ENCODE data around the gene SEMA3E.
"Not testable (repeated sequence)": the region's sequence is repeated elsewhere in the genome, so short reads cannot be mapped to it uniquely, and the experiment has no call there.

SEMA3E gene

DNA sequence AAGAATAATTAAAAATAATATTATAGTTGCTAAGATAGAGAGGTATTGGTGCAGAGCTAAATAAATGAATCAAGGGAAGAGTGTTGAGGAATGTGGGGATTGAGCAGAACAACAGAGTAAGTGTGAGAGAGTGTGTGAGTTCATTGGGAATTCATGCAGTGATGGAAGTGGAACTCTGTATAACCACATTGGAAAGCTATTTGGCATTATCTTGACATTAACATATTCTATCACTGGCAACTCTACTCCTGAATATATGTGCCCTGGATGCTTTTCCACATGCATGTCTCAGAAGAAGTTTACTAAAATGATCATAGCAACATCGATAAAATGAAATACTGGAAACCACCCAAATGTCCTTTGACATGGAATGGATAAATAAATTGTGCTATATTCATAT, 164.1 kb downstream of the SEMA3E start:
- DNase-seq: no peak

DNA sequence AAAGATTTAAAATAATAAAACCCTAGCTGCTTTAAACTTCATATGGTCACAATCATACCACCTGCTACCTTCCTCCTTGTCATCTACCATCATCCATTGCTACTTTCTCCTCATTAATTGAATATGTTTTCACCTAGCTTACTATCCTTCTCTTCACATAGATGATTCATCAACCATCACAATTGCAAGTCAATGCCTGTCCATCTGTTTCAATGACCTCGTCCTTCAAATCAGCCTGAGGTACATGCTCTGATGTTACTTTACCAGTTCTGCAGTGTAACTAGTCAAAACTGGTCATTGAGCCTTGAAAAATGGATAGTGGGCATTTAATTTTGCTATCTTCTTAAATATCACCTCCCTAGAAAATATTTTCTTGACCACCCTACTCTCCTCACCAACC, 164.7 kb downstream of the SEMA3E start:
- no peak for DNase-seq

DNA sequence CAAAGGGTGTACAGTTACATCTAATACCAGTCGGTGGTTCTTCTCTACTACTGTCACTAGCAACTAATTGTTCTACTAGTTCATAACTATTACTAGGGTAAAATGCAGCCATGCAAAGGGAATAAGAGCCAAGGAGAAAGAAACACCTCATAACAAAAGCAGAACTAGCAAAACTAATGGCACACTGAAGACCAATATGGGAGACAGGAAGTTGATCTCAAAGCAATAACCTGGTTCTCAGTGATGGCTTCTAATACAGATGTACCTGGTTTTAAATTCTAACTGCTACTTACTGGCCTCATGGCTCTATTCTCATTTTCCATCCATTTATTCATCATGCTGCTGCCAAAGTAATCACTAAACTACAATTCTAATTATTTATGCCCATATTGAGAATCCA, 170.3 kb downstream of the SEMA3E start:
- no peak for DNase-seq

GRCh38 chr7:83476511-83477050, 172.4 kb downstream of the SEMA3E start:
- no peak for DNase-seq

GRCh38 chr7:83475420-83475819, 173.5 kb downstream of the SEMA3E start:
- no peak for DNase-seq

DNA sequence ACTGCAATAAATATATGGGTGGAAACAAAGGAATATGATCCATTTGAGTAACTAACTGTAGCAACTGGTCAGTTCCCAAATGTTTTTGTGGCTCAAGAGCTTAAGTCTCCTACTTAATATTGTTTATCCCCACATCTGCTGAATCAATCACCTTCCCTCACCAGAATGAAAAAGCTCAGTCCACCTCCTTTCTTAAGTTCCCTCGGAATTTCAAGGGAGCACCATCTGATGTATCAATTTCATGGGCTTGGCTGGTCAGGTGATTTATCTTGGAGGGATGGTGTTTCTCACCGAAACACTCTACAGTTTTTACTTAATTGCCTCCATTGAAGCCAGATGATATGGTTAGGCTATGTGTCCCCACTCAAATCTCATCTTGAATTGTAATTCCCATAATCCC, 176.6 kb downstream of the SEMA3E start:
- no peak for DNase-seq

DNA sequence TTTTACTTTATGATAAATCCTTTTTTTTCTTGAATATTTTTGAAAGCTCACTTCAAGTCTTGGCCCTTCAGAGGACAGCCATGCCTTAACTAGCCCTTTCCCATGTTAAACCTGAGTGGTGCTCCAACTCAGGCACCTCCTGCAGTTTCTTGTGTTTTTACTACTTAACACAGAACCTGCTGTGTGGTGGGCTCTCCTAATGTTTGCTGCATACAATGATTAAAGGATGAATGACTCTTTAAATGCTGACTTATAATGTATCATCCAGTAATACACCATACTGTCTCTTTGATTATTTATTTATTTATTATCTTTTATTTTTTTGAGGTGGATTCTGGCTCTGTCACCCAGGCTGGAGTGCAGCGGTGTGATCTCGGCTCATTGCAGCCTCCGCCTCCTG, 179.4 kb downstream of the SEMA3E start:
- DNase-seq: peak; percentile 10

GRCh38 chr7:83469076-83469475, 179.9 kb downstream of the SEMA3E start:
- DNase-seq: peak; percentile 81

GRCh38 chr7:83468251-83468739, 180.6 kb downstream of the SEMA3E start:
- peak; percentile 99 for DNase-seq

DNA sequence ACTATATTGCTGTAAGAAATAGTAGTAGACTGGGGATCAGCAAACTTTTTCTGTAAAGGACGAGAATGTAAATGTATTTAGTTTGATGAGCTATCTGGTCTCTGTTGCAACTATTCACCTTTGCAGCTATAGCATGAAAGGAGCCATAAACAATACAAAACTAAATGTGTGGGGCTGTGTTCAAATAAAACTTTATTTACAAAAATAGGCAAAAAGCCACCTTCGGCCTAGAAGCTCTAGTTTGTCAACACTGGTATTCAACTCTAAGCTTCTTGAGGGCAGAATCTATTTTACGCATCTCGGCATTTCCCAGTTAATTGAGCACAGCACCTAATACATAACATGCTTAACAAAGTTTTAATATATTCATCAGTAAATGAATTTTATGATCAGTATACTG, 181.4 kb downstream of the SEMA3E start:
- no peak for DNase-seq

GRCh38 chr7:83466956-83467355, 182.0 kb downstream of the SEMA3E start:
- no peak for DNase-seq

DNA sequence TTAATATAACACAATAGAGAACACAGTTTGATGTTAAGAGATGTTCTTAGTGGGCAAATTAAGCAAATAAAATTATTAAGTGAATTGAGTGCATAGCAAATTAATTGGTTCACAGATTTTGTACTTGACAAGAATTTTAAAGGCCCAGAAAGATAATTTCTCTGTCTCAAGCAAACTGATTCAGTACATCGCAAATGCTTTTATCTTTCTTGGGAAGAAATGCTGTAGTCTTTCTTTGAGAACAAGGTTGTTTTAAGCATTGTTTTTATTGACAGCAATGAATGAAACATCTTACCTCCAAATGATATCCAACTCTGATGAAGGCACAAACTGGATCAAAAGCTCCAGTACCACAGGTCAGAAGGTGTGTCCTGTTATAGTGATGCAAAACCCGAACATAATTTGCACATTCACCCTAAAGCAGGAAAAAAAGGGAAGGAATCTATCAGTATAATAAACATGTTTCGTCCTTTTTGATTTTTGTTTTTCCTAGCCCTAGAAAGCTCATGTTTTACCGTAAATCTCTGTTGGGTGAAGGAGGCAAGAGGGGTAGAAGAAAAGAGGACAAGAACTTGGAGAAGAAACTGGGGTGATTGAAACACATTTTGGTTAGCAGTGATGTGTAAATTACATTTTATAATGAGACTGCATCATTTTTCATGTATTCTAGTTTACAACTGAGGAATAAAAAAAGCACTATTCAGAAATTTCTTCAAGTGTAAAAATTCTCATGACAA, 182.6 kb downstream of the SEMA3E start:
- DNase-seq: no peak

DNA sequence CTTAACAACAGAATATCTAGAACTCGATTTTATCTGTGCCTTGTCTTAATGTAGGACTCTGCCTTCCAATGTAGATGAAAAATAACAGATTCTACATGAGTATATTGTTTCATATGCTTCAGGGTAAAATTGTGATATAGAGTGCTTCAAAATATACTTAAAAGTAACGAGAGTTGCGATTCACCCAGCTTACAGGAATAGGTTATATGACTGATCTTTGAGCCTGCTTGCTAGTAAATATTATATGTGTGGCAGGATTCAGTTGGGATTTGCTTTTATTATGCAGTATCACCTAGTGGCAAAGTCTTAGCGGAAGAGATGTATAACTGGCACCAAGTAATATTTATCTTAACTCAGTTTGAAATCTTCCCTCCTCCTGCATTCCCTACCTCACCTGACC, 183.3 kb downstream of the SEMA3E start:
- DNase-seq: no peak

DNA sequence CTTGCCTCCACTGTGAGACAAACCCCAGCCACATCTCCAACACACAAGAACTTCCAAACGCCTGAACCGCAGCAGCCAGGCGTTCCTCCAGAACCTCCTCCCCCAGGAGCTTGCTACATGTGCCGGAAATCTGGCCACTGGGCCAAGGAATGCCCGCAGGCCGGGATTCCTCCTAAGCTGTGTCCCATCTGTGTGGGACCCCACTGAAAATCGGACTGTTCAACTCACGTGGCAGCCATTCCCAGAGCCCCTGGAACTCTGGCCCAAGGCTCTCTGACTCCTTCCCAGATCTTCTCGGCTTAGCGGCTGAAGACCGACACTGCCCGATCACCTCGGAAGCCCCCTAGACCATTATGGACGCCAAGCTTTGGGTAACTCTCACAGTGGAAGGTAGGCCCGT, 187.1 kb downstream of the SEMA3E start:
- not testable (repeated sequence) for DNase-seq

GRCh38 chr7:83459930-83460653, 188.8 kb downstream of the SEMA3E start:
- not testable (repeated sequence) for DNase-seq

- not testable (repeated sequence) for DNase-seq
Measured at GRCh38 chr7:83459101-83459929, 189.6 kb downstream of the SEMA3E start.

DNA sequence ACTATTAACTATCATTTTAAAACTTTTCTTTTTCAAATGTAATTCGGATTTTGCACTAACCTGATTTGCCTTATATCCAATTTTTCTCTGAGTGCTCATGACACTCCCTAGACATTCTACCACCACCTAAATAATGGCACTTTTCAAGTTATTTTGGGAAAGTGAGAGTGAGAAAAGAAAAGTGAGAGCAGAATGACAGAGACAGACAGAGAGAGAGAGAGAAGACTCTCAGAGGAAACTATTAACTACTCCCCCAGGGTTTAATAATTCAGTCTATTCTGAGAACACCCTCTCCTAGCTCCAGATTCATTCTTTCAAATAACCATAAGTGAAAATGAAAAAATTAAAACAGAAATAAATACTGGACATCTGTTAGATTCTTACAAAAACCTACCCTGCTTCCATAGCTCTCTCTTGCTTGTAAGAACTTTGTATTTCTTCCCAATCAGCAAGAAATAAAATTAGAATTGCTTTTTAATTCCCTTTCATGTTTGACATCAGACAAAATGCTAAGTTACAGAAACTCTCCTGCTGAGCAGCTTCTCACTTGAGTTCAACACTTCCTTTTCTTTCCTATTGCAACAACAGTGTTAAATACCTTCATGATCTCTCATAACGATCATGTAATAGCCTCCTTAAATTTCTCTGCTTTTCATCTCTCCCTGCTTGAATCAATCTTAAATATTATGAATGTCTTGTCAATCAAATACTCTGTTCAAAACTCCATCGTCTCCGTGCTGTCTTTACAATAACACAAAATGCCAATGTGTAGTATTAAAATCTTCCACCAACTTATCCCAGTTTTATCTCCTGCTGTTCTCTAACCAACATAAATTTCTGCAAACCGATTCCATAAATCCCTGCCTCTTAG, 191.7 kb downstream of the SEMA3E start:
- DNase-seq: peak; percentile 20

- no peak for DNase-seq
Measured at GRCh38 chr7:83456413-83456812, 192.5 kb downstream of the SEMA3E start.

DNA sequence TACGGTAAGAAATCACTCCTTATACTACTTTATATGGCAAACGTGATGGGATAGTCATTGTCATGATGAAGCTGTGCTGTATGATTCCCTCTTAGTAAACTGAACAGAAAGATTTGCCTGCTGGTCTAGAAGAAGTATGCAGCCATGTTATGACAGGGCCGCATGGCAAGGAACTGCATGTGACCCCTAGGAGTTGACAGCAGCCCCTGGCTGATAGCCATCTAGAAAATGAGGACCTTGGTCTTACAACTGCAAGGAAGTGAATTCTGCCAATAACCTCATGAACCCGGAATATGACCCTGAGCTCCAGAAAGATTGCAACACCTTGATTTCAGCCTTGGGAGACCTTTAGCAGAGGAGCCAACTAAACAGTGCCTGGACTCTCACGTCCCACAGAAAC, 193.3 kb downstream of the SEMA3E start:
- DNase-seq: no peak

DNA sequence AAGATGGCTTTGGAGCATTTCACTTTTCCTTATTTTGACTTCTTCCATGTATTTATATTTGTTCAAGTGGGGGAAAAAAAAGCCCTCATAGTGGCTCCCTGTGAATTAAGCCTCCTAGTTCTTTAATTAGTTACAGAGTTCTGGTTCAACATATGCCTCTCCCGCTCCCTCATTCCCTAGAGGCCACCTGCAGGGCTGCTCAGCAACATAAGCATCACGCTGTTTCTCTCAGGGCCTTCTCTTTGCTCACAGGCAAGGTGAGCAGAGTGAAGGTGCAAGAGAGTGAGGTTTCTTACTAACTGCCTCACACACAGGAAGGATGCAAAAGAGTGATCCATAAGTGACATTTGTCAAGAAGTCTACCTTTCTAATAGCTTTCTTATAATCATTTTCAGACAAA, 196.7 kb downstream of the SEMA3E start:
- no peak for DNase-seq

DNA sequence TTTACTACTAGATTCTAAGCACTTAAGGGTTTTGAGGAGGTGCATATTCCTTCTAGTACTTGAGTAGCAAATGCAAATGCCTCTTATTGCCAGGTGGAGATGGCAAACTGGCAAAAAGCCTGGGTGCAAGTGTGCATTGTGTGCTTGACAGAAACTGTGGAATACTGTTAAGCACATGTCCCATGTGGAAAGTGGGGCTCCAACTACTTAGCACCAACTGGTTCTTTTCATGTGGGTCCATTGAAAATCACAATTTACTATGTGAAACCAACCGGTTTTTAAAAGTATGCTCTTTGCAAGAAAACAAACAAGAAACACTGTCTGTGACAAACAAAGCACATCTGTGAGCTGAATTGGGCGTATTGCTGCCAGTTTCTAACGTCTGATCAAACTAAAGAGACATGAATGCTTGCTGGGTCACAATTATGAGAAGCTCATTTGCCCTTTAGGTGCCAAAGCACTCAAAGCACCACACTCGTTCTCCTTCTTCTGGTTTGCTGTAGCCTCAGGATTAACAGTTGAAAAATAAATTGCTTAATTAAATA, 197.4 kb downstream of the SEMA3E start:
- DNase-seq: no peak

- no peak for DNase-seq
Measured at GRCh38 chr7:83449781-83450180, 199.2 kb downstream of the SEMA3E start.
